Breast epithelium (tissue), 4 donors: Measurements from ENCODE around the gene LMBR1. TPM values are rescaled to one million over a fixed set of nuclear protein-coding genes. Genes with fewer than 3 reads are reported as not detected.

Experiments used
- DNase-seq, 2 donors: peaks; one replicate each; pipeline ENCODE4 v3.0.0-alpha.2; 2019; ENCODE audit warnings: low spot score in 2 of 2
- H3K27ac ChIP-seq, 2 donors: fragments of 200-600 bp; sonication (generic) in 1 of 2; one replicate each; pipeline ENCODE4 v1.5.1; 2016 to 2019; ENCODE audit warnings: mild to moderate bottlenecking in 1 of 2
- H3K27me3 ChIP-seq, 2 donors: fragments of 200-600 bp; sonication (generic) in 1 of 2; one replicate each; pipeline versions ENCODE4 v1.5.1 to v1.6.0; 2017 to 2019; ENCODE audit warnings: control low read depth in 1 of 2, mild to moderate bottlenecking in 1 of 2
- H3K36me3 ChIP-seq: fragments of 200-600 bp; one replicate; pipeline ENCODE4 v1.5.1; 2019
- H3K4me1 ChIP-seq, 2 donors: fragments of 200-600 bp; sonication (generic); one replicate each; pipeline ENCODE4 v1.5.1; 2016 to 2019; ENCODE audit warnings: control low read depth in 1 of 2
- H3K4me3 ChIP-seq, 3 donors: fragments of 200-600 bp; sonication (generic); 1 replicate in 2 of 3; 2 replicates in 1 of 3; pipeline ENCODE4 v1.5.1; 2016 to 2019; ENCODE audit warnings: mild to moderate bottlenecking in 3 of 3, moderate library complexity in 2 of 3
- H3K9me3 ChIP-seq, 2 donors: fragments of 200-600 bp; sonication (generic) in 1 of 2; one replicate each; pipeline ENCODE4 v1.5.1; 2016 to 2019; ENCODE audit warnings: control low read depth in 1 of 2
- CTCF ChIP-seq, 3 donors: fragments of 450-650 bp; IDR thresholded peaks; one replicate each; pipeline ENCODE4 v1.5.1; 2016 to 2017; ENCODE audit warnings: antibody characterized with exemption in 3 of 3, mild to moderate bottlenecking in 3 of 3, moderate library complexity in 3 of 3
- POLR2A ChIP-seq: fragments of 450-650 bp; IDR thresholded peaks from one replicate; pipeline ENCODE4 v1.6.1; 2016; ENCODE audit warnings: antibody characterized with exemption, mild to moderate bottlenecking, moderate library complexity
- POLR2AphosphoS5 ChIP-seq, 3 donors: sonication (generic); formaldehyde crosslinking; IDR thresholded peaks; one replicate each; pipeline ENCODE4 v1.6.1; 2017; ENCODE audit warnings: antibody characterized with exemption in 3 of 3
- intact Hi-C: fragments of 100-400 bp; cut with DNase I; formaldehyde crosslinking; loops from one replicate; pipeline ENCODE4 v1.15.1; 2023; ENCODE audit warnings: low total_unique reads
- total RNA-seq, 3 donors: library from RNA; depleted of rRNA; stranded (reverse); fragments of >200 nt; gene quantifications; one replicate each; pipeline ENCODE4 v1.1.0, GENCODE V29; 2016

The LMBR1 gene
- total RNA-seq, 3 donors from 2014 or later: 69.0 to 90.6 (median 88.8) TPM

DNA sequence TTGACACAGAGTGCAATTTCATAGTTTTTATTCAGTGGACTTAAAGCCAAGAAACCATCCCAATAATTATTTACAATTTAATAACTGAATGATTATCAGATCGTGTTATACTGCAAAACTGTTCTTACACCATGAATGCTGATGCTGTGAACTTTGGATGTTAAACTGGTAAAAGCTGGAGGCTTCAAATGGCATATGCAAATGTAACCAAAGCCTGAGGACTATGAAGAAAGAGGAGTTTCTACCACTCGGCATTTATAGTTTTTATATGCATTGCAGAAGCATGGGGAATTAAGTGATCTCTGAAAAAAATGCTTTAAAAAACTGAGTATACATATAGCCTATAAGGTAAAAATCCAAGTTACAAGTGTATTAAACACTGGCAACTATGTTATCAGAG is 210.1 kb downstream of the LMBR1 start:
- TF ChIP-seq POLR2A (no peak), CTCF (IDR thresholded peaks at IDR 0.05) (no peak), POLR2AphosphoS5 (IDR thresholded peaks at IDR 0.05) (no peak)
- H3K9me3 ChIP-seq: no peaks in the 10 kb centered on the region

DNA sequence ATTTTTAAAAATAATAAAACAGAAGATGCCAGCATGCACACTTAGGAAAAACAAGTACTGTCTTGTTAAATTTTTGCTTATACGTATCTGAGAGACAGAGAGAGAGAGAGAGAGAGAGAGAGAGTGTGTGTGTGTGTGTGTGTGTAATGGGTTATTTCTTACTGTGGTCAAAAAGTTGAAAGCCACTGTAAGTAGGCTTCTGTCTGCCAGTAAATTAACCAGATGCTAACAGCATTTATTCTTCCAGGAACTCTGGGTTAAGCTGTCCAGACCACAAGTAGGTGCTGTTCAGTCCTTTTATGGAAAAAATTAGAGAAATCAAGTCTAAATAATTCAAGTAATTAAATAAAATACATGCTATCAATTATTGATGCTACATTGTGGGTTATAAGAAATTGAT is 212.7 kb downstream of the LMBR1 start:
- TF ChIP-seq CTCF (IDR thresholded peaks at IDR 0.05) (no peak), POLR2AphosphoS5 (IDR thresholded peaks at IDR 0.05) (no peak), POLR2A (no peak)
- Histone ChIP-seq H3K4me1 (no peaks in the 10 kb centered on the region), H3K27ac (no peak overlapping the region), H3K4me3 (no peak overlapping the region), H3K36me3 (no peaks in the 10 kb centered on the region), H3K9me3 (no peaks in the 10 kb centered on the region), H3K27me3 (no peaks in the 10 kb centered on the region)
- intact Hi-C loops: no loop called here
- no peak for DNase-seq

More for the DNA sequence above, 210.1 kb downstream of the LMBR1 start:
- H3K36me3 ChIP-seq: no peaks in the 10 kb centered on the region
- intact Hi-C loops: no loop called here
- no peak overlapping the region for H3K4me3 ChIP-seq
- no peak overlapping the region for H3K27ac ChIP-seq
- no peaks in the 10 kb centered on the region for H3K27me3 ChIP-seq
- DNase-seq: no peak
- no peaks in the 10 kb centered on the region for H3K4me1 ChIP-seq

DNA sequence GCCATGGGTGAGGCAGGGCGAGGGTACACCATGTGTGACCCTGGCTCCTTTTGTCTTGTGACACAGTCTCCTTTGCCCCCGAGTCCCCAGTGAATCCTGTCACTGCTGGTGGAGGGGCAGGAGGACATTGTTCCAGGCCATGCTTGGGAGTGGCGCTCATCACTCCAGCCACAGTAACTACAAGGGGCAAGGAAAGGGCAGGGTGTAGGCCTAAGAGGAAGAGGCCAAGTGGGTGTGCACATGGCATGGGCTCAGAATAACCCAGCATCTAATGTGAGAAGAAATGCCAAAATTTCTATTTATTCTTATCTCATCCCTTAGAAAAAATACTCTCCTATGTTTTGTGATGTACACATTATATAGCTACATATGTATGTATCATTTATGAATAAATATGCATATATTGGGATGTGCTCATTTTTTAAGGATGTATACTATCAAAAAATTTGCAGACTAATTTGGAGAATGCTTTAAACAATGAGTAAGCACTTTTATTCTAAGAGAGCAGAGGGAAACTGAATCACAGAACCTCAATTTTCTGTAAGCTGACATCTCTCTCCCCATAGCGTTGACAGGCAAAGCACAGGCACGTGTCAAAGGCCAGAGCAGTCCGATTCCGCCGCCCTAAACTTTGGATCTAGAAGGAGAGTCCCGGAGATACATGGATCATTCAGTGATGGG is 215.5 kb downstream of the LMBR1 start:
- Histone ChIP-seq H3K36me3 (no peaks in the 10 kb centered on the region), H3K9me3 (no peaks in the 10 kb centered on the region), H3K27ac (no peak overlapping the region), H3K4me1 (no peaks in the 10 kb centered on the region), H3K27me3 (no peaks in the 10 kb centered on the region), H3K4me3 (no peak overlapping the region)
- intact Hi-C loops: no loop called here
- no peak for TF ChIP-seq CTCF (IDR thresholded peaks at IDR 0.05)
- TF ChIP-seq POLR2A: no peak
- no peak for TF ChIP-seq POLR2AphosphoS5 (IDR thresholded peaks at IDR 0.05)
- DNase-seq: no peak

DNA sequence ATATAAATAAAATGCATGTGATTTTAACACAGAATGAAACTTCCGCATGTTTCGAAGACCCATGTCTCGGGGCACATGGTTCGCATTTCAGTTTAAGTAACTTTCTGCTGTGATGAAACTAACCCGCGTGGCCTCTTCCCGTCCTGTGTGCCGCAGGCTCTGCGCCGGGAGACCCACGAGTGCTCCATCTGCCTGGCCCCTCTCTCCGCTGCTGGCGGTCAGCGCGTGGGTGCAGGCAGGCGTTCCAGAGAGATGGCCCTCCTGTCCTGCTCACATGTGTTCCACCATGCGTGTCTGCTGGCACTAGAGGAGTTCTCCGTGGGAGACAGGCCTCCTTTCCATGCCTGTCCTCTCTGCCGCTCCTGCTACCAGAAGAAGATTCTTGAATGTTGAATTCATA is 216.7 kb downstream of the LMBR1 start:
- DNase-seq: no peak
- Histone ChIP-seq H3K9me3 (no peaks in the 10 kb centered on the region), H3K4me3 (no peak overlapping the region), H3K27ac (no peak overlapping the region), H3K36me3 (no peaks in the 10 kb centered on the region), H3K27me3 (no peaks in the 10 kb centered on the region), H3K4me1 (no peaks in the 10 kb centered on the region)
- intact Hi-C loops: no loop called here
- TF ChIP-seq POLR2AphosphoS5 (IDR thresholded peaks at IDR 0.05) (no peak), POLR2A (no peak), CTCF (IDR thresholded peaks at IDR 0.05) (no peak)

- no peak for DNase-seq
- Histone ChIP-seq H3K9me3 (no peaks in the 10 kb centered on the region), H3K36me3 (no peaks in the 10 kb centered on the region), H3K4me3 (no peak overlapping the region), H3K27me3 (no peaks in the 10 kb centered on the region), H3K4me1 (no peaks in the 10 kb centered on the region), H3K27ac (no peak overlapping the region)
- no peak for TF ChIP-seq CTCF (IDR thresholded peaks at IDR 0.05)
- TF ChIP-seq POLR2AphosphoS5 (IDR thresholded peaks at IDR 0.05): no peak
- no peak for TF ChIP-seq POLR2A
- intact Hi-C loops: no loop called here
Measured at GRCh38 chr7:156675721-156676120, 217.3 kb downstream of the LMBR1 start.
